Sigmoid colon (tissue), 4 donors: ENCODE data around the gene RNF19B.

ENCODE experiments used
- CTCF ChIP-seq, 4 experiments: fragments of 450-650 bp in 3 of 4; fragments of 200-600 bp in 1 of 4; IDR thresholded peaks; one replicate each; pipeline ENCODE4 v1.5.1; 2016 to 2019; ENCODE audit warnings: antibody characterized with exemption in 4 of 4, mild to moderate bottlenecking in 3 of 4, moderate library complexity in 2 of 4
- EP300 ChIP-seq, 4 donors: sonication (generic); formaldehyde crosslinking; IDR thresholded peaks; one replicate each; pipeline ENCODE4 v1.6.1; 2017; ENCODE audit warnings: antibody characterized with exemption in 4 of 4
- POLR2A ChIP-seq, 2 donors: fragments of 450-650 bp; IDR thresholded peaks; one replicate each; pipeline ENCODE4 v1.6.1; 2016; ENCODE audit warnings: antibody characterized with exemption in 2 of 2, mild to moderate bottlenecking in 2 of 2, moderate library complexity in 2 of 2
- POLR2AphosphoS5 ChIP-seq, 4 donors: sonication (generic); formaldehyde crosslinking; IDR thresholded peaks; one replicate each; pipeline ENCODE4 v1.6.1; 2017; ENCODE audit warnings: antibody characterized with exemption in 4 of 4

GRCh38 chr1:32984090-32984454 lies 19.5 kb upstream of the RNF19B start:
- TF ChIP-seq CTCF (IDR thresholded peaks at IDR 0.05) (no peak), POLR2A (IDR thresholded peaks at IDR 0.05) (no peak), EP300 (IDR thresholded peaks at IDR 0.05) (no peak), POLR2AphosphoS5 (IDR thresholded peaks at IDR 0.05) (no peak)
